ENCODE data around the gene WSB1. TPM values are rescaled to one million over a fixed set of nuclear protein-coding genes. Genes with fewer than 3 reads are reported as not detected.
"Not testable (repeated sequence)": the region's sequence is repeated elsewhere in the genome, so short reads cannot be mapped to it uniquely, and the experiment has no call there.

Gene WSB1
- total RNA-seq, result 222 TPM

- peak; percentile 95 for DNase-seq
These were observed at the start of gene WSB1 for GRCh38 chr17:27293898-27294688. Gene WSB1 (plus strand): TSS chr17:27294114. CDS start chr17:27294396, 282 bp downstream.

GRCh38 chr17:27244491-27245223, 49.3 kb upstream of the WSB1 start:
- peak; percentile 94 for DNase-seq

GRCh38 chr17:27245230-27245696, 48.7 kb upstream of the WSB1 start:
- DNase-seq, result peak; percentile 89

- no peak for DNase-seq
These were observed 47.4 kb upstream of the WSB1 start for GRCh38 chr17:27246537-27246936.

- DNase-seq, result peak; percentile 37
These were observed 46.6 kb upstream of the WSB1 start for GRCh38 chr17:27247071-27247957.

- no peak for DNase-seq
These were observed 46.0 kb upstream of the WSB1 start for GRCh38 chr17:27247958-27248342.

GRCh38 chr17:27250791-27251190, 43.1 kb upstream of the WSB1 start:
- DNase-seq, result not testable (repeated sequence)

- not testable (repeated sequence) for DNase-seq
These were observed 39.1 kb upstream of the WSB1 start for GRCh38 chr17:27254802-27255201.

- peak; percentile 58 for DNase-seq
These were observed 37.5 kb upstream of the WSB1 start for GRCh38 chr17:27256225-27257030.

GRCh38 chr17:27257031-27257357, 36.9 kb upstream of the WSB1 start:
- no peak for DNase-seq

- DNase-seq, result no peak
These were observed 34.6 kb upstream of the WSB1 start for GRCh38 chr17:27259356-27259755.

GRCh38 chr17:27263386-27263785, 30.5 kb upstream of the WSB1 start:
- no peak for DNase-seq

GRCh38 chr17:27264068-27264812, 29.7 kb upstream of the WSB1 start:
- no peak for DNase-seq

GRCh38 chr17:27265333-27265732, 28.6 kb upstream of the WSB1 start:
- no peak for DNase-seq

GRCh38 chr17:27266228-27266627, 27.7 kb upstream of the WSB1 start:
- DNase-seq, result no peak

GRCh38 chr17:27268394-27269085, 25.4 kb upstream of the WSB1 start:
- DNase-seq, result no peak

- DNase-seq, result no peak
These were observed 24.7 kb upstream of the WSB1 start for GRCh38 chr17:27269201-27269600.

GRCh38 chr17:27269974-27270373, 23.9 kb upstream of the WSB1 start:
- DNase-seq, result no peak

- no peak for DNase-seq
These were observed 17.2 kb upstream of the WSB1 start for GRCh38 chr17:27276653-27277156.

- not testable (repeated sequence) for DNase-seq
These were observed 14.8 kb upstream of the WSB1 start for GRCh38 chr17:27279132-27279531.

Measured in skin of body (tissue), 2 donors.